GM18502 (cell line): Measurements from ENCODE around the gene RNF182.
"Not testable (repeated sequence)": the region's sequence is repeated elsewhere in the genome, so short reads cannot be mapped to it uniquely, and the experiment has no call there.

Experiments
- ATAC-seq: cut with Tn5 transposase; IDR thresholded peaks from one replicate; pipeline ENCODE4 v1.9.1; 2021; ENCODE audit warnings: mild to moderate bottlenecking; ENCODE audit not compliant: unreplicated experiment, poor library complexity

The RNF182 gene, protein sequence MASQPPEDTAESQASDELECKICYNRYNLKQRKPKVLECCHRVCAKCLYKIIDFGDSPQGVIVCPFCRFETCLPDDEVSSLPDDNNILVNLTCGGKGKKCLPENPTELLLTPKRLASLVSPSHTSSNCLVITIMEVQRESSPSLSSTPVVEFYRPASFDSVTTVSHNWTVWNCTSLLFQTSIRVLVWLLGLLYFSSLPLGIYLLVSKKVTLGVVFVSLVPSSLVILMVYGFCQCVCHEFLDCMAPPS

GRCh38 chr6:13924949-13925881 lies at the start of gene RNF182:
Gene RNF182 (plus strand): TSS chr6:13924952. CDS start chr6:13977120, 52,168 bp downstream.
- ATAC-seq: no peak

- no peak for ATAC-seq
Observed at GRCh38 chr6:13877051-13877450, 47.7 kb upstream of the RNF182 start.

DNA sequence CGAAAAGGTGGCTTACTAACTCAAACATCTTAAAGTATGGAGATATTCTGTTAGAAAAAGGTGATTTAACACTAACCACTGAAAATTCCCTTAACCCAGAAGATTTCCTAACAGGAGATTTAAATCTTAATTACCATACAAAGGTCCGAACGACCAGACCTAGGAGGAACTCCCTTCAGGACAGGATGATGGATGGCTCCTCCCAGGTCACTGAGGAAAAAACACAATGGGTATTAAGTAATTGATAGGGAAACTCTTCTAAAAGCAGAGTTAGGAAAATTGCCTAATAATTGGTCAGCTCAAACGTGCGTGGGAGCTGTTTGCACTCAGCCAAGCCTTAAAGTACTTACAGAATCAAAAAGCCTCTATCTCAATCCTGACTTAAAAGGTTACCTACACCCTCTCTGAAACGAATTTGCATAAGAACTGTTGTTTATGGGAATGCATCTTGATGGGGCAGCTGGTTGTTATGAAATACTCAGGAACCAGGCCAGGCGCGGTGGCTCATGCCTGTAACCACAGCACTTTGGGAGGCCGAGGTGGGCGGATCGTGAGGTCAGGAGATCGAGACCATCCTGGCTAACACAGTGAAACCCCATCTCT lies 44.6 kb upstream of the RNF182 start:
- ATAC-seq: not testable (repeated sequence)

GRCh38 chr6:13881621-13882165 lies 43.1 kb upstream of the RNF182 start:
- no peak for ATAC-seq

DNA sequence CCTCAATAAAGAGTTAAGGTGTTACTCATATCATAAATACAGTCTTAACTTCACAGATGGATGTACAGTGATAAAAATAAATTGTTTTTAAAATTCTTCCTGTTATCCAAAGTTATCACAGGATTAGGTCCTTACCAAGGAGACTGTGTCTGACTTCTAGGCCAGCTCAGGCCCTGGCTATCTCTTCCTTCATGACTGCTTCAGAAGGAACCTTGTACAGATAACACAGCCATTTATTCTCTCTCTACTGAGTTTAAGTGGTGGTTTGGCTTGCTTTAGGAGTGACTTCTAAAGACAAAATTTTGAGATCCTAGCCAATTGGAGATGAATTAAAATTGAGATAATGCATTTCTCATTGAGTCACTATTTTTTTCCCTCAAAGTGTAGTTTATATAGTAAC lies 40.8 kb upstream of the RNF182 start:
- no peak for ATAC-seq

GRCh38 chr6:13884397-13884796 lies 40.4 kb upstream of the RNF182 start:
- no peak for ATAC-seq

DNA sequence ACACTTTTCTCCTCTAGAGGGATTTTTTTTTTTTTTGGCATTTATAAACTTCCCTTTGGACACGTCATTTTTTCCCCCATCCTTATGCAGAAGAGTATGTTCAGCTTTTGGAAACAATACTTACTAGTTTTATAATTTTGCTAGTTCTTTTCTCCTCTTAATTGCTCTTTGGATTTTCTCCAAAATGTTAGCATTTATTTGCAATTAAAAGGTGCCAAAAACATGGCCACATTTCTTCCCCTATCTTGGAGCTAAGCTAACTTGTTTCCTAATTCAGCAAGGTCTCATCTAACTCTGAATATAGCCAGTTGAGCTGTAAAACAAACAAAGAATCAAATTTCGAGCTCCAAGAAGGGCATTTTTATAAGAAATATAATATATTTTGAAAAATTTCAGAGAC lies 39.2 kb upstream of the RNF182 start:
- ATAC-seq: no peak

- no peak for ATAC-seq
Observed at GRCh38 chr6:13886949-13887348, 37.8 kb upstream of the RNF182 start.

GRCh38 chr6:13892017-13892645 lies 32.6 kb upstream of the RNF182 start:
- no peak for ATAC-seq

DNA sequence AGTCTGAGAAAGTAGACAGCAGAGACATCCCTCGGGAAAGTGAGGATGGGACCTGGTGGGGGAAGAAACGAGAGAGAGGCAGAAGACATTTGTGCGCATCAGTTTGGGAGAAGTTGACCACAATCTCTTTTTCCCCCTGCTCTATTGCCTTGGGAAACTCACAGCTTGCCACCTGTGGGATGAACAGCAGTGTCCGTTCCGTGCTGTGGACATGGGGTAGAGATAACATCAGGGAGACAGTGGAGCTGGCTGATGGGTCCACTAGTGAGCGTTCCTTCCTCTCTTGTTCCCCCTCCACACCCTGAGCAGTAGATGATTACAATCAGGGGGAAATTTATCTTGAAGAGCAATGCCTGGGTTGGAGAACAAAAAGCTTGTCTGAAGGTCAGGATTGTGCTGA lies 21.8 kb upstream of the RNF182 start:
- no peak for ATAC-seq

GRCh38 chr6:13903364-13903763 lies 21.4 kb upstream of the RNF182 start:
- ATAC-seq: no peak

DNA sequence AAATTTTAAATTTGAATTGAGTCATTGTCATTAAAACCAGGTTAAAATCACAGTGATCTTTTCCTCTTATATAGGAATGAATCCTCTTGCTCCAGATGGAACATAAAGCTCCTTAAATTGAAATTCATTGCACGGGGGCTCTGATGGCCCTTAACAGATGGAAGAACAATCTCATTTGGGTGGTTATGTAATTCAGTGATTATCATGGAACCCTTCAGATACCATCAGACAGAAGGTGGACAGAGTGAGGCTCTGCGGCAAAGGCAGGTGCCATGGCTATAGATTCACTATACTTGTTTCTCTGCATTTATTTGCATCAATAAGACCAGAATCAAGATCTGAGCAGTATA lies 17.8 kb upstream of the RNF182 start:
- ATAC-seq: no peak

- ATAC-seq: no peak
Observed at GRCh38 chr6:13907614-13908215, 17.0 kb upstream of the RNF182 start.

GRCh38 chr6:13908955-13909381 lies 15.8 kb upstream of the RNF182 start:
- no peak for ATAC-seq

DNA sequence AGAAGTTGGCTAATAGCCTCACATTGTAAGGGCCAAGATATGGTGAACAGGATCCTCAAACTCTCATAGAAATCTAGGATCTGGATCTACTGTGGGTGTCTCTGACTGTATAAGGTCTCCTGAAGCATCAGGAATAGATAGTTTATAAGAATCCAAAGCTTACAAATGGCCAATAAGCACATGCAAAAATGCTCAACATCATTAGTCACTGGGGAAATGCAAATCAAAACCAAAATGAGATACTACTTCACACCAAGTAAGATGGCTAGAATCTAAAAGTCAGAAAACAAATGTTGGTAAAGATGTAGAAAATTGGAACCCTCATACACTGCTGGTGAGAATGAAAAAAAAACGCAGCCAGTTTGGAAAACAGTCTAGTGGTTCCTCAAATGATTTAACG lies 14.3 kb upstream of the RNF182 start:
- no peak for ATAC-seq

GRCh38 chr6:13911337-13911736 lies 13.4 kb upstream of the RNF182 start:
- ATAC-seq: no peak

DNA sequence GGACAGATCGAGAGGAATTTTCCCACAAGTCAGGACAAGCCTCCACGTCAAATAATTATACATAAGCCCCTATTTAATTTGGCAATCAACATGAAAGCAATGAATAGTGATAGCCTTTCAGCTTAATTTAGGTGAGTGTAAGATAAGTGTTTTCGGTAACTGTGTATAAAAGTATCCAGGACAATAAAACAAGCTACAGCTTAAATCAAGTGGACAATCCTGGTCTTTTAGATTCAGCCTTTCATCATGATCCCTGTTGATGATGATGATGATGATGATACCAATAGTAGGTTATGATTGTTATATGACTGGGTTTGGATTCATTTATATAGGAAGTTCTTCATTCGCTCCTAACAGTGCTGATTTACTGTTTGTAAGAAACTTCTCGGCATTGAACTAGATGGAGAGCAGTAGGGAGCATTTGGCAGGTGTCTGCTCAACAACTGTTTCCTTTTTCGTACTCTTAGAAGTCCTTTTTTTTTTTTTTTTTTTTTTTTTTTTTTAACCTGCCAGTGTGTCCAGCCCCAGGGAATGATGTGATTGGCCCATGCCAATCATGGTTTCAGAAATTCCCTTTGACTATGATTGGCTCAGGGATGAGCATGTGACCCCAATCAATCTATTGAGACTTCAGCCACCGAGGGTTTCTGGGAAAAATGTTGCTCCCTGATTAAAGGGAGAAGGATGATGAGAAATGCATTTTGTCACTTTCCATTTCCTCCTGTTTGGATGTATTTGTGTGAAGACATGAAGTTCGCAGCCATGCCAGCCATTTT lies 11.3 kb upstream of the RNF182 start:
- no peak for ATAC-seq

DNA sequence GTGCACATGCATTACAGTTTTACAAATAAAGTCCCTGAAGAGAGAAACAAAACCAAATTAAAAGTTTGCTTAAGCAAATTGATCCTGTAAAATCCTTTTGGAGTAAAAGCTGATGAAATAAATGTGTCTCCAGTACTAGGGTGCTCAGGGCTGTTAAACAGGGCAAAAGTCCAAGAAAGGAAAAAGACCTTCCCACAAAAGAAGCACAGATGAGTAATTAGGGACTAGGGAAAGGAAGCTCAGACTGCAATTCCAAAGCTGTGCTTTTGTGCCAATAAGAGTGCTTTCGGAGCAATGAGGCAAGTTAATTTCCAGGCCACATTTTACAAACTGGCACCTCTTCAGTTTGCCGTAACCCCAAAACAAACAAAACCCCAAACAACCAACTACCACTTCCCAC lies 10.4 kb upstream of the RNF182 start:
- ATAC-seq: no peak

DNA sequence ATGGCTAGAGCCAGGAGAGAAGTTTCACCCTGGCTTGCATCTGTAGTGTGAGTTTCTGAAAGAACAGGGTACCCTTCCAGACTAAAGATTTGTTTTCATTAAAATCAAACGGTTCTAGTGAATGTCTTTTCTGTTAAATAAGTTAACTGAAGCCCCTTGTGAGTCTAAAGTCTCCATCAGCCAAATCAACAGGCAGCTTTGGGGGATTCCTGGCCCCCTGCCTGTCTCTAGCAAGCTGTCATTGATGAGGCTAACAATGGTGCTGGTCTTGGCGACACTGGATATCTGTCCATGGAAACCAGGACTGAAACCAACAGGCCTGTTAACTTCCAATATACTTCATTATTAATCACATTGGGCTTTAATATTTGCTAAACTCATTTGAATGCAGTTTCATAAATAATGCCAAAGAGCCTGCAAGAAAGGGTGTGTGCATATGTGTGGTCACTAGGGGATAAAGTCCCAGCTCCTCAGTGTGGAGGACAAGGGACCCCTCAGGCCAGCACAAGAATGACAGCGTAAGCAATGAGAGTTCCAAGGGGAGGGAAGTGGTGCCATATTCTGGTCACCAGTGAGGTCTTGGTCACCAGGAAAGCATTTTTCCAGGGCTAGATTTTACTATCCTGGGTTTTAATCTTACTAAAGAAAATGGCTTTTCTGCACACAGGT lies 9.1 kb upstream of the RNF182 start:
- ATAC-seq: no peak
